B cell (primary cell): ENCODE measurements around the gene LCOR. TPM values are rescaled to one million over a fixed set of nuclear protein-coding genes. Genes with fewer than 3 reads are reported as not detected.

Source experiments
- ATAC-seq: fragments of 200-7000 bp; cut with Tn5 transposase; one replicate; pipeline ENCODE4 v1.10.0; 2021; ENCODE audit warnings: low read depth, mild to moderate bottlenecking, moderate number of reproducible peaks, moderate library complexity
- CTCF ChIA-PET: fragments of 350-600 bp; sonication (Branson Sonifier 250); formaldehyde crosslinking; loops from one replicate; lab custom pipeline; 2021; ENCODE audit warnings: antibody characterized with exemption, inconsistent platforms; lab: Charles Lee
- POLR2A ChIA-PET: fragments of 350-600 bp; sonication (Branson Sonifier 250); formaldehyde crosslinking; loops from one replicate; lab custom pipeline; 2021; ENCODE audit warnings: antibody characterized with exemption; lab: Charles Lee
- DNase-seq: peaks from one replicate; pipeline ENCODE4 v3.0.0; 2013
- H2AFZ ChIP-seq: 2 replicates; pipeline ENCODE4 v1.6.1; 2012; ENCODE audit warnings: mild to moderate bottlenecking, low read depth, low read length; ENCODE audit not compliant: insufficient read depth, poor library complexity, severe bottlenecking
- H3K27ac ChIP-seq, 2 donors: 1 replicate in 1 of 2; 2 replicates in 1 of 2; pipeline ENCODE4 v1.5.1; 2012 to 2013; ENCODE audit warnings: low read length in 2 of 2, mild to moderate bottlenecking in 2 of 2, moderate library complexity in 1 of 2
- H3K27me3 ChIP-seq, 4 experiments: fragments of 200-600 bp in 1 of 4; sonication (generic) in 1 of 4; replicated peaks in 1 of 4; 1 replicate in 2 of 4; 2 replicates in 2 of 4; pipeline versions ENCODE4 v1.6.1 to v1.7.0; 2013 to 2016; ENCODE audit warnings: low read length in 3 of 4, mild to moderate bottlenecking in 2 of 4, mixed read lengths in 1 of 4, moderate library complexity in 1 of 4; ENCODE audit not compliant: insufficient read depth in 4 of 4, control insufficient read depth in 3 of 4; ENCODE audit errors: control extremely low read depth in 1 of 4
- H3K36me3 ChIP-seq, 2 experiments: replicated peaks in 1 of 2; 1 replicate in 1 of 2; 2 replicates in 1 of 2; pipeline versions ENCODE4 v1.6.1 to v1.7.1; 2013; ENCODE audit warnings: low read length in 1 of 2; ENCODE audit not compliant: insufficient read depth in 2 of 2, control insufficient read depth in 1 of 2; ENCODE audit errors: control extremely low read depth in 1 of 2, extremely low read depth in 1 of 2
- H3K4me1 ChIP-seq, 2 donors: fragments of 200-600 bp in 1 of 2; sonication (generic) in 1 of 2; 1 replicate in 1 of 2; 2 replicates in 1 of 2; pipeline versions ENCODE4 v1.5.1 to v1.6.1; 2013 to 2017; ENCODE audit warnings: low read length in 2 of 2; ENCODE audit not compliant: control insufficient read depth in 2 of 2, insufficient read depth in 2 of 2
- H3K4me2 ChIP-seq: replicated peaks from 2 replicates; pipeline ENCODE3; 2012; ENCODE audit warnings: mild to moderate bottlenecking, low read depth, low read length; ENCODE audit not compliant: poor library complexity, severe bottlenecking
- H3K4me3 ChIP-seq, 5 experiments: fragments of 200-600 bp in 1 of 5; sonication (generic) in 1 of 5; 1 replicate in 3 of 5; 2 replicates in 2 of 5; pipeline versions ENCODE4 v1.5.1 to v1.7.0; 2011 to 2016; ENCODE audit warnings: low read length in 4 of 5, mild to moderate bottlenecking in 4 of 5, low read depth in 2 of 5, control low read depth in 1 of 5, moderate library complexity in 1 of 5; ENCODE audit not compliant: insufficient read depth in 1 of 5; ENCODE audit errors: control extremely low read depth in 1 of 5, extremely low read depth in 1 of 5
- H3K79me2 ChIP-seq: fragments of 200-600 bp; sonication (generic); one replicate; pipeline ENCODE4 v1.6.0; 2016; ENCODE audit warnings: low read length; ENCODE audit not compliant: control insufficient read depth, insufficient read depth
- H3K9ac ChIP-seq: fragments of 200-600 bp; sonication (generic); 2 replicates; pipeline ENCODE4 v1.6.1; 2017; ENCODE audit warnings: mild to moderate bottlenecking, low read length, moderate library complexity
- H3K9me3 ChIP-seq, 3 donors: one replicate each; pipeline versions ENCODE4 v1.6.1 to v1.7.1; 2013; ENCODE audit warnings: low read length in 2 of 3; ENCODE audit not compliant: control insufficient read depth in 2 of 3, insufficient read depth in 1 of 3; ENCODE audit errors: control extremely low read depth in 1 of 3
- H4K20me1 ChIP-seq: 2 replicates; pipeline ENCODE4 v1.6.0; 2012; ENCODE audit warnings: mild to moderate bottlenecking, low read length; ENCODE audit not compliant: insufficient read depth, control insufficient read depth, poor library complexity, severe bottlenecking
- H3K27ac Mint-ChIP-seq: one replicate; pipeline ENCODE4 v1.8.0; 2021; ENCODE audit warnings: mixed read lengths
- H3K27me3 Mint-ChIP-seq: one replicate; pipeline ENCODE4 v1.8.0; 2021; ENCODE audit warnings: mixed read lengths
- H3K4me1 Mint-ChIP-seq: one replicate; pipeline ENCODE4 v1.8.0; 2021; ENCODE audit warnings: mixed read lengths
- H3K4me3 Mint-ChIP-seq: one replicate; pipeline ENCODE4 v1.8.0; 2021; ENCODE audit warnings: mixed read lengths
- H3K9me3 Mint-ChIP-seq: one replicate; pipeline ENCODE4 v1.8.0; 2022; ENCODE audit warnings: mixed read lengths; ENCODE audit not compliant: insufficient read depth
- CTCF ChIP-seq: fragments of 200-600 bp; IDR thresholded peaks from one replicate; pipeline ENCODE4 v1.8.0; 2022; ENCODE audit warnings: antibody characterized with exemption, mild to moderate bottlenecking
- EZH2 ChIP-seq: IDR thresholded peaks from 2 replicates; pipeline ENCODE4 v1.6.1; 2012; ENCODE audit warnings: borderline replicate concordance, low read depth, mild to moderate bottlenecking, moderate library complexity, low read length; ENCODE audit not compliant: insufficient read depth, poor library complexity, severe bottlenecking
- WGBS: methylation state at CpG from one replicate; pipeline ENCODE4 v1.1.5; 2013; ENCODE audit warnings: missing lambda C conversion rate; ENCODE audit not compliant: insufficient coverage; 5-methylcytosine and 5-hydroxymethylcytosine counted together
- intact Hi-C: fragments of 100-400 bp; cut with micrococcal nuclease; formaldehyde crosslinking; loops from one replicate; pipeline ENCODE4 v1.10.0; 2022
- polyA plus RNA-seq: library from polyadenylated mRNA; depleted of rRNA; stranded (reverse); fragments of >200 nt; gene quantifications from 2 replicates; pipeline ENCODE4 v1.2.3, GENCODE V29; 2012
- total RNA-seq, 2 donors: library from RNA; stranded (reverse); fragments of 120-200 nt in 1 of 2; gene quantifications; 1 replicate in 1 of 2; 2 replicates in 1 of 2; pipeline versions ENCODE4 v1.2.3 to v1.2.4, GENCODE V29; 2013 to 2022

Gene LCOR
- total and polyA plus RNA-seq, 2 donors (not counting 1 experiment from before 2014, with no cell fraction given) = 5.1 to 70.0 TPM

GRCh38 chr10:96906864-96907263, 74.8 kb downstream of the LCOR start:
- Histone ChIP-seq H3K27me3 (no peaks in the 10 kb centered on the region), H3K9me3 (no peaks in the 10 kb centered on the region), H2AFZ (no peak overlapping the region), H3K79me2 (peaks cover 77% of the 10 kb centered on the region), H3K9ac (no peak overlapping the region), H4K20me1 (peaks cover 57% of the 10 kb centered on the region), H3K4me3 (no peak overlapping the region), H3K4me2 (no peak overlapping the region), H3K4me1 (peaks cover 0 to 3% of the 10 kb centered on the region in 2 donors), H3K36me3 (peaks cover 7 to 10% of the 10 kb centered on the region in 2 experiments), H3K27ac (peak overlapping the region in 1 of 2 donors; percentile 14)
- ChIA-PET POLR2A (no interaction called here), CTCF (no interaction called here)
- Mint-ChIP-seq H3K9me3 (no peaks in the 10 kb centered on the region), H3K27me3 (no peaks in the 10 kb centered on the region), H3K27ac (no peak overlapping the region), H3K4me1 (peaks cover 36% of the 10 kb centered on the region), H3K4me3 (no peak overlapping the region)
- DNase-seq = no peak
- no peak for TF ChIP-seq CTCF
- TF ChIP-seq EZH2 = no peak
- ATAC-seq = no peak
- intact Hi-C loops = no loop called here

GRCh38 chr10:96910488-96911395, 78.6 kb downstream of the LCOR start:
- no peaks in the 10 kb centered on the region for H3K9me3 ChIP-seq
- no peaks in the 10 kb centered on the region for H3K27me3 ChIP-seq
- POLR2A ChIA-PET = no interaction called here
- H3K4me1 ChIP-seq = no peaks in the 10 kb centered on the region
- ATAC-seq = peak; percentile 53
- CTCF ChIA-PET = interaction anchor here (0.6 to 2.8 kb wide), 11 partner anchors 10 to 1171 kb away, joined by 3 to 13 read pairs (median 4); no protein-coding TSS in a partner anchor
- H3K4me2 ChIP-seq = no peak overlapping the region
- no peak overlapping the region for H3K4me3 ChIP-seq
- no peak for TF ChIP-seq EZH2
- TF ChIP-seq CTCF = peak; percentile 91
- H3K27ac Mint-ChIP-seq = no peak overlapping the region
- H3K36me3 ChIP-seq = peaks cover 12 to 17% of the 10 kb centered on the region in 2 experiments
- H3K27me3 Mint-ChIP-seq = no peaks in the 10 kb centered on the region
- DNase-seq = peak; percentile 63
- peaks cover 53% of the 10 kb centered on the region for H4K20me1 ChIP-seq
- H2AFZ ChIP-seq = no peak overlapping the region
- H3K27ac ChIP-seq = peak overlapping the region in 1 of 2 donors; percentile 33
- H3K9ac ChIP-seq = no peak overlapping the region
- 82% methylated on average over 5 of the region's 13 CpGs for WGBS
- intact Hi-C loops = loop anchor here (1.0 to 2.0 kb wide), 2 partner anchors 145 to 268 kb away; no protein-coding TSS in a partner anchor
- no peak overlapping the region for H3K4me3 Mint-ChIP-seq
- peaks cover 13% of the 10 kb centered on the region for H3K4me1 Mint-ChIP-seq
- H3K79me2 ChIP-seq = peaks cover 75% of the 10 kb centered on the region
- no peaks in the 10 kb centered on the region for H3K9me3 Mint-ChIP-seq
